HG03460 (cell line): Measurements from ENCODE around the gene NUBP1.

ENCODE experiments used
- ATAC-seq: cut with Tn5 transposase; IDR thresholded peaks from one replicate; pipeline ENCODE4 v1.9.1; 2021; ENCODE audit not compliant: unreplicated experiment

The NUBP1 gene

GRCh38 chr16:10799736-10800135 is 56.1 kb downstream of the NUBP1 start:
- ATAC-seq = no peak

DNA sequence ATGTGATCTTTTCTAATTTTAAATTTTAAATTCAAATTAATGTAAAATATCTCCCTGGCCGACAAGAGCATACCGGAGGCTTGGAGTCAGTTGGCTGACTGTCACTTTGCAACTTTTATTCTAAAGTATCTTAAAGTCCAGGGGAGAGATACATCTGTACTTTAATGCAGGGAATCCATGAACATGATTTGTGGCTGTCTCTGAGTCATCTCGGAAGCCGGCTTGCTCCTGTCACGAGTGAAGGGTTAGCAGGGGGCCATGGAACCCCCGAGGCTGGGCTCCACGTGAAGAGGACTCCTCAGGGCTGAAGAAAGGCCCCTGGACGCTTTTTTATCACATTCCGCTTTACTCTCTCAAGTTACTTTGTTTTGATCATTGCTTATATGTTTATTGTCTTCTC is 61.7 kb downstream of the NUBP1 start:
- no peak for ATAC-seq

GRCh38 chr16:10806698-10807097 is 63.1 kb downstream of the NUBP1 start:
- no peak for ATAC-seq

DNA sequence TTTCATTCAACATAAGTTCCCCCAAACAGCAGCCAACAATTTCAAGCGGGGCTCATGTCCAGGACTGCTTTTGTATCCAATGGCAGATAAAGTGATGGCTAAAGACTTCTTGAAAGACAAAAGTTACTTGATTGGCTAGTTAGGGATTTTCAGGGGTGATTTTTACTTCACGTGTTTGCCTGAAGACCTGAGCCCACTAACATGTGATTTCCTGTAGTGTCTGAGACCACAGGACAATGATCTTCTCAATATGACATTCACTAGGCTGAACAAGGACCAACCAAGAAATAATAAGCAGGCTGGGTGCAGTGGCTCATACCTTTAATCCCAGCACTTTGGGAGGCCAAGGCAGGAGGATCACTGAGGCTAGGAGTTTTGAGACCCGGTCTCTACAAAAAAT is 64.6 kb downstream of the NUBP1 start:
- no peak for ATAC-seq

DNA sequence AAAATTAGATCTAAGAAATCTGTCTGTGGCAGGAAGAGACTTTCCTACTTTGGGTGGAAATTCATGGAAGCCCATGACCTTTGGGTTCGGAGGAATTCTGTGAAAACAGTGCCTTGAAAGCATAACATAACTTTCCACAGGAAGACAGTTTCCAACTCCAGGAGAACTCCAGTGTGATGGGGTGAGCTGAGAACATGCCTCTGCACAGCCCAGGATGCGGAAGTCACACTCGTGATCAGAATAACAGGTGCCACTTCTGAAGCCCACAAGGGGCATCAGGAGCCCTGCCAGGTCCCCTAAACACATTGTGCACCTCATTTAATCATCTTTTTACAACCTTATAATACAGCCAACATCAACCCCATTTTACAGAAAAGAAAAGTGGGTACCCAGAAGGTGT is 65.2 kb downstream of the NUBP1 start:
- no peak for ATAC-seq

GRCh38 chr16:10809706-10810105 is 66.1 kb downstream of the NUBP1 start:
- ATAC-seq = no peak

DNA sequence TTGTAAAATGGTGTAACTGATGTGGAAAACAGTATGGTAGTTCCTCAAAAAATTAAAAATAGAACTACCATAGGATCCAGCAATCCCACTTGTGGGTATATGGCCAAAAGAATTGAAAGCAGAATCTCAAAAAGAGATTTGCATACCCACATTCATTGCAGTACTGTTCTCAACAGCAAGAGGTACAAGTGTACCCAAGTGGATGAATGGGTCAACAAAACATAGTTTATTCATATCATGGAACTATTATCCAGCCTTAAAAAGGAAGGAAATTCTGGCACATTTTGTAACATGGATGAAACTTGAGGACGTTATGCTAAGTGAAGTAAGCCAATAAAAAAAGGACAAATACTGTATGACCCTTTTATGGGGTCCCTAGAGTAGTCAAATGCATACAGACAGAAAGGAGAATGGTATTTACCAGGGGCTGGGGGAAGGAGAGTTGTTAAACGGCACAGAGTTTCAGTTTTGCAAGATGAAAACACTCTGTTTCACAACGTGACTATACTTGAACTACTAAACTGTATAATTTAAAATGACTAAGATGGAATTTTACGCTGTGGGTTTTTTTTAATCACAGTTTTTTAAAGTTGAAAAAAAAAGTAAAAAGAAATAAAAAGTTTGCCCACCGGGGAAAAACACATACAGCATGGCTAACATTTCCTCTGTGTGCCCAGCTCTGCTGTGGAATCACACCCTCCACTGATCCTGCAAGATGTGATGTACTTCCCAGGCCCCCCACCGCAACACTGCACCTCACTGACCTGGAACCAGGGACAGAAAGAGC is 68.9 kb downstream of the NUBP1 start:
- ATAC-seq = no peak

DNA sequence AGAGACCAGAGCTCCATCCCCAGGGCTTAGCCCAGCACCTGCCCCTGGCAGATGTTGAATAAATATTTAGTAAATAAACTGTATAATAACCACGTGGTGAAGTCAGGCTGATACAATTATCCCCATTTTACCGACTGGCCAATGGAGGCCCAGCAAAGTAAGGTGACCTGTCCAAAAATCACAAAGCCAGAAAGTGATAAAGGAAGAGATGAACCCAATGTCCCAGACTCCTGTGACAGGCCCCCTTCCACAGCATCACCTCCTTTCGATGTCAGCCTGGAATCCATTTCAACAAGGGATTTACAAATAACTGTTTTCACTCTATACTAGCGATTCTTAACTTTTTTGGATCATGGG is 69.4 kb downstream of the NUBP1 start:
- no peak for ATAC-seq

DNA sequence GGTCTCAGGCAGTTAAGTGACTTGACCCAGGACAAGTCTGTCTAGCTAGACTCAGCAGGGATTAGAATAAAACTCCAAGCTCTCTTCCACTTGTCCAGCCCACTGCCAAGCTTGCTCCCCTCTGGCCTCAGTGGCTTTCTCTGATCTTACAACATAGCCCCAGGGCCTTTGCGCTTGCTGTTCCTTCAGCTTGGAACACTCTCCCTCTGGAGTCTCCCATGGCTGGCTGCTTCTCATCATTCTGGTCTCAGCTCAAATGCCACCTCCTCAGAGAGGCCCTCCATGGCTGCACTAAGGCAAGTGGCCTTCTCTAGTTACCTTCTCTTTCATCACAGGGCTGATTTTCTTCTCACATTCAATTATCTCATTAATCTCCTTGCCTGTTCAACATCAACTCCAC is 73.9 kb downstream of the NUBP1 start:
- ATAC-seq = no peak

DNA sequence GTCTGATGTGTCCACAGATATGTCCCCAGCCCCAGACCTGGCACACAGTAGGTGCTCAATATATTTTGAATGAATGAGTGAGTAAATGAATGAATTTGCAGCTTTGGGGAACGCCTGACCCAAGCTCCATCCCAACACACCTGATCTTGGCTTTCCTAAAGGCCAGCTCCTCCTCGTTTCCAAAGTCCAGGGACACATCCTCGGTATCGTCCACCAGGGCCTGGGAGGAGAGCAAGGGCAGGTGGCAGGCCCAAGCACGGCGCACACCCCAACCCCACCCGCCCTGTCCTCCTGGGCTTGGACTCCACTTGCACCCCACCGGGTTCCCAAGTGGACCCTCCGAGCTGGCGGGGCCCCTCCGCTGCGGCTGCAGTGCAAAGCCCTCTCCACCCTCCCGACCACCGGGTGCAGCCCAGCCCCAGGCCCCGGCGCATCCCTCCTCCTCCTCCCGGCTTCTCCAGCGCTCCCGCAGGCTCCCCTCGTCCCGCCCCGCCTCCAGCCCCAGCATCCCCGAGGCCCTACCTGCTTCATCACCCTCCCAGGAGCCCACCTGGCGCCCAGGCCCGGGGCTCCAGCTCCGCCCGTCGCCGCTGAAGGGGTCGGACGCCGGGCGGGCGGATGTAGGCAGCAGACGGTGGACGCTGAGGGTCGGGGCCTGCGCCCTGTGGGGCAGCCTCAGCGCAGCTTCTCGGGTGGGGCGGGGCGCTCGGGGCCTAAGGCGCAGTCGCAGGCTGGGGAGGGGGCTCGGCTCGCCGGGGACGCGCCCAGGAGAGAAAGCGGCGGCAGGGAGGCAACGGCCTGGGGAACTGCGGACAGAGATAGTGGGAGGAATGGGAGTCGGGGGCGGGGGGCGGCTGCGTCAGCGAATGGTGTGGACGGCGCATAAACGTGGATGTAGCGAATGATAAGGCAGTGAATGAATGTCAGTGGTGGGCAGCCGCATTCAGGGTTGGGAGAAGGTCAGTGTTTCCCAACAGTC is 74.6 kb downstream of the NUBP1 start, which contains the start of gene TVP23A:
Gene TVP23A (minus strand): TSS at position 832 of the 979 bp plus-strand sequence. CDS start 301 bp downstream, at position 531.
- no peak for ATAC-seq
